H9 (cell line): ENCODE measurements around the gene PPARGC1A. TPM values are rescaled to one million over a fixed set of nuclear protein-coding genes. Genes with fewer than 3 reads are reported as not detected.

ENCODE experiments used
- DNase-seq: peaks from one replicate; pipeline ENCODE4 v3.0.0-alpha.2; 2017
- H2AFZ ChIP-seq: one replicate; pipeline ENCODE4 v1.6.1; 2013; ENCODE audit warnings: mild to moderate bottlenecking, low read length, control low read depth, moderate library complexity
- H2AK5ac ChIP-seq: 2 replicates; pipeline ENCODE4 v1.6.1; 2013; ENCODE audit warnings: low read length, control low read depth, mixed read lengths; ENCODE audit not compliant: insufficient read length
- H2BK120ac ChIP-seq: one replicate; pipeline ENCODE4 v1.6.1; 2013; ENCODE audit warnings: low read depth, mild to moderate bottlenecking, low read length, control low read depth, inconsistent platforms; ENCODE audit not compliant: poor library complexity, severe bottlenecking
- H2BK12ac ChIP-seq: 2 replicates; pipeline ENCODE4 v1.6.1; 2013; ENCODE audit warnings: low read length, control low read depth, mixed read lengths, low read depth; ENCODE audit not compliant: insufficient read length
- H2BK15ac ChIP-seq: 2 replicates; pipeline ENCODE4 v1.6.1; 2013; ENCODE audit warnings: low read depth, low read length, control low read depth
- H2BK20ac ChIP-seq: one replicate; pipeline ENCODE4 v1.6.1; 2013; ENCODE audit warnings: low read depth, mild to moderate bottlenecking, low read length, control low read depth, inconsistent platforms; ENCODE audit not compliant: poor library complexity, severe bottlenecking
- H2BK5ac ChIP-seq: 2 replicates; pipeline ENCODE4 v1.6.1; 2013; ENCODE audit warnings: low read length, control low read depth, mixed read lengths; ENCODE audit not compliant: insufficient read length
- H3K14ac ChIP-seq: 2 replicates; pipeline ENCODE4 v1.6.1; 2013; ENCODE audit warnings: low read length, control low read depth; ENCODE audit not compliant: insufficient read depth
- H3K18ac ChIP-seq: 2 replicates; pipeline ENCODE4 v1.6.1; 2013; ENCODE audit warnings: low read depth, mild to moderate bottlenecking, mixed read lengths, low read length, control low read depth; ENCODE audit not compliant: insufficient read length
- H3K23ac ChIP-seq: 2 replicates; pipeline ENCODE4 v1.6.1; 2013; ENCODE audit warnings: low read length, control low read depth, mixed read lengths, low read depth; ENCODE audit not compliant: insufficient read length
- H3K23me2 ChIP-seq: 2 replicates; pipeline ENCODE4 v1.6.1; 2013; ENCODE audit warnings: low read depth, mild to moderate bottlenecking, mixed read lengths, low read length, control low read depth; ENCODE audit not compliant: insufficient read length, poor library complexity, severe bottlenecking
- H3K27ac ChIP-seq: 2 replicates; pipeline ENCODE4 v1.5.1; 2013; ENCODE audit warnings: low read length, control low read depth, mixed read lengths, low read depth; ENCODE audit not compliant: insufficient read length
- H3K27me3 ChIP-seq: 2 replicates; pipeline ENCODE4 v1.6.1; 2013; ENCODE audit warnings: low read length, control low read depth, inconsistent platforms; ENCODE audit not compliant: insufficient read depth
- H3K4ac ChIP-seq: 2 replicates; pipeline ENCODE4 v1.6.1; 2013; ENCODE audit warnings: low read depth, mild to moderate bottlenecking, control low read depth, inconsistent platforms, low read length, moderate library complexity
- H3K4me1 ChIP-seq: 2 replicates; pipeline ENCODE4 v1.6.1; 2013; ENCODE audit warnings: low read length, control low read depth, inconsistent platforms; ENCODE audit not compliant: insufficient read depth
- H3K4me2 ChIP-seq: 2 replicates; pipeline ENCODE4 v1.6.1; 2013; ENCODE audit warnings: low read length, control low read depth, mixed read lengths; ENCODE audit not compliant: insufficient read length, insufficient read depth
- H3K56ac ChIP-seq: 2 replicates; pipeline ENCODE4 v1.6.1; 2013; ENCODE audit warnings: low read depth, mild to moderate bottlenecking, mixed read lengths, low read length, control low read depth; ENCODE audit not compliant: insufficient read length
- H3K79me1 ChIP-seq: 2 replicates; pipeline ENCODE4 v1.6.1; 2013; ENCODE audit warnings: low read depth, mild to moderate bottlenecking, moderate library complexity, low read length, control low read depth, inconsistent platforms; ENCODE audit not compliant: insufficient read depth, poor library complexity, severe bottlenecking
- H3K79me2 ChIP-seq: 2 replicates; pipeline ENCODE4 v1.6.1; 2013; ENCODE audit warnings: low read length, control low read depth, inconsistent platforms; ENCODE audit not compliant: insufficient read depth
- H3K9ac ChIP-seq: 2 replicates; pipeline ENCODE4 v1.6.1; 2013; ENCODE audit warnings: low read length, control low read depth, mixed read lengths; ENCODE audit not compliant: insufficient read length; ENCODE audit errors: extremely low read depth
- H3K9me3 ChIP-seq: one replicate; pipeline ENCODE4 v1.6.1; 2013; ENCODE audit warnings: low read depth, low read length, inconsistent platforms; ENCODE audit not compliant: control insufficient read depth
- H3T11ph ChIP-seq: one replicate; pipeline ENCODE4 v1.6.1; 2013; ENCODE audit warnings: mild to moderate bottlenecking, low read length, control low read depth, inconsistent platforms
- H4K20me1 ChIP-seq: one replicate; pipeline ENCODE4 v1.6.1; 2013; ENCODE audit not compliant: control insufficient read depth, insufficient read length, insufficient read depth
- H4K5ac ChIP-seq: 2 replicates; pipeline ENCODE4 v1.6.1; 2013; ENCODE audit warnings: low read depth, mild to moderate bottlenecking, mixed read lengths, low read length, control low read depth; ENCODE audit not compliant: insufficient read length
- H4K8ac ChIP-seq: replicated peaks from 2 replicates; pipeline ENCODE4 v1.6.1; 2013; ENCODE audit warnings: low read length, control low read depth, mixed read lengths, low read depth; ENCODE audit not compliant: insufficient read length
- H4K91ac ChIP-seq: 2 replicates; pipeline ENCODE4 v1.6.1; 2013; ENCODE audit warnings: low read depth, mild to moderate bottlenecking, moderate library complexity, mixed read lengths, low read length, control low read depth; ENCODE audit not compliant: insufficient read length
- H3K27ac Mint-ChIP-seq, 3 experiments: 2 replicates in 2 of 3; 3 replicates in 1 of 3; pipeline ENCODE4 v1.8.0; 2020 to 2021; ENCODE audit warnings: mixed read lengths in 3 of 3, mild to moderate bottlenecking in 1 of 3, moderate library complexity in 1 of 3
- H3K27me3 Mint-ChIP-seq: 2 replicates; pipeline ENCODE4 v1.8.0; 2021; ENCODE audit warnings: low read depth, mild to moderate bottlenecking, moderate library complexity, mixed read lengths
- H3K36me3 Mint-ChIP-seq, 3 experiments: 2 replicates in 2 of 3; 3 replicates in 1 of 3; pipeline ENCODE4 v1.8.0; 2020 to 2021; ENCODE audit warnings: low read depth in 3 of 3, mixed read lengths in 3 of 3; ENCODE audit not compliant: insufficient read depth in 1 of 3
- H3K4me1 Mint-ChIP-seq, 2 experiments: 2 replicates each; pipeline ENCODE4 v1.8.0; 2020; ENCODE audit warnings: mixed read lengths in 2 of 2
- H3K4me3 Mint-ChIP-seq, 2 experiments: 2 replicates in 1 of 2; 3 replicates in 1 of 2; pipeline ENCODE4 v1.8.0; 2020 to 2021; ENCODE audit warnings: mild to moderate bottlenecking in 2 of 2, mixed read lengths in 2 of 2, moderate library complexity in 1 of 2
- H3K9me3 Mint-ChIP-seq, 2 experiments: 2 replicates in 1 of 2; 3 replicates in 1 of 2; pipeline ENCODE4 v1.8.0; 2020; ENCODE audit warnings: mild to moderate bottlenecking in 2 of 2, mixed read lengths in 2 of 2, moderate library complexity in 1 of 2
- WGBS: extraction: QIAGEN DNeasy Blood & Tissue Kit; methylation state at CpG from one replicate; pipeline ENCODE4 v1.1.7; 2013; ENCODE audit warnings: missing lambda C conversion rate, low lambda C conversion rate, mixed read lengths; ENCODE audit not compliant: insufficient read length; ENCODE audit errors: extremely low coverage; 5-methylcytosine and 5-hydroxymethylcytosine counted together
- total RNA-seq: library from RNA; stranded (reverse); gene quantifications from 2 replicates; pipeline ENCODE4 v1.2.1, GENCODE V29; 2021
- TF ChIP-seq, protein P1 (sequence below): fragments of 200-600 bp; sonication (generic); conservative IDR thresholded peaks from 3 replicates; pipeline ENCODE4 v1.8.0; 2021; ENCODE audit warnings: antibody characterized with exemption, mild to moderate bottlenecking

The PPARGC1A gene
- total RNA-seq, 1 experiment from 2014 or later, result 1.7 TPM

DNA sequence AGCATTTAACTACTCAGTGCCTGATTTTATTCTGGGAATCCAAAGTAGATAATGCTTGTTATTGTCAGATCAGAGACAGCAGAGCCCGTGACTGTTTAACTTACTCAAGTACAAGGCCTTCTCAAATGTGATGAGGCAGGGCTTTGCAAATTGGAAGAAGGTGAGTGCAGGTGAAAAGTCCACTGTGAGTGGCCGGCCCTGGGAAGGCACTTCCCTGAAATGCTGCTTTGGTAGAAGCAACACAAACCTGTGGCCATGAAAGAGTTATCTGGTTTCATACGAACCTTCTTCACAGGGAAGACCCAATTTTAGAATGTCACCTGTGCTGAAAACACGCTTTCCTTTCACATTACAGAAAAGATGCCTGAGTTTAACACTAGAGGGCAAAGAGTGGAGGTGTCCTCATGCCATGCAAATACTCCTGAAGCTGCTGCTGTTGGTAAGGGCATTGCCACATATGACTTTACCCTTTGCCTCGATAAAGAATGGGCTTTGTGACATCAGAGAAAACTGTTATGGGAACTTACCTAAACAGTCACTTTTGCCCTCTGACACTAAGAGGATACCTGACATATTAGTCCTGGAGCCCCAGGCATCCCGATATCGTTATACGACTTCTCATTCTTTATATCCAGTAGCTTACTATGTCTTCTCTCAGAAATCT lies 8.0 kb downstream of the PPARGC1A start:
- peaks cover 29% of the 10 kb centered on the region for H3K4me1 ChIP-seq
- no peak overlapping the region; a peak in 1 of 7 replicates for H3K27ac Mint-ChIP-seq
- peaks cover 50 to 70% of the 10 kb centered on the region in 2 experiments for H3K4me1 Mint-ChIP-seq
- H2BK5ac ChIP-seq, result no peak overlapping the region
- H3K79me1 ChIP-seq, result no peaks in the 10 kb centered on the region
- H3K9ac ChIP-seq, result no peak overlapping the region
- H3K79me2 ChIP-seq, result no peaks in the 10 kb centered on the region
- H3K9me3 Mint-ChIP-seq, result no peaks in the 10 kb centered on the region
- no peak overlapping the region for H2AK5ac ChIP-seq
- H2AFZ ChIP-seq, result no peak overlapping the region
- H3K9me3 ChIP-seq, result no peaks in the 10 kb centered on the region
- H3K36me3 Mint-ChIP-seq, result no peaks in the 10 kb centered on the region
- H3K27me3 Mint-ChIP-seq, result peaks cover 2% of the 10 kb centered on the region; the same call in 1 of the 2 replicates
- no peak overlapping the region for H2BK120ac ChIP-seq
- no peak overlapping the region for H3K56ac ChIP-seq
- no peak overlapping the region for H3K4me2 ChIP-seq
- TF ChIP-seq, protein P1, sequence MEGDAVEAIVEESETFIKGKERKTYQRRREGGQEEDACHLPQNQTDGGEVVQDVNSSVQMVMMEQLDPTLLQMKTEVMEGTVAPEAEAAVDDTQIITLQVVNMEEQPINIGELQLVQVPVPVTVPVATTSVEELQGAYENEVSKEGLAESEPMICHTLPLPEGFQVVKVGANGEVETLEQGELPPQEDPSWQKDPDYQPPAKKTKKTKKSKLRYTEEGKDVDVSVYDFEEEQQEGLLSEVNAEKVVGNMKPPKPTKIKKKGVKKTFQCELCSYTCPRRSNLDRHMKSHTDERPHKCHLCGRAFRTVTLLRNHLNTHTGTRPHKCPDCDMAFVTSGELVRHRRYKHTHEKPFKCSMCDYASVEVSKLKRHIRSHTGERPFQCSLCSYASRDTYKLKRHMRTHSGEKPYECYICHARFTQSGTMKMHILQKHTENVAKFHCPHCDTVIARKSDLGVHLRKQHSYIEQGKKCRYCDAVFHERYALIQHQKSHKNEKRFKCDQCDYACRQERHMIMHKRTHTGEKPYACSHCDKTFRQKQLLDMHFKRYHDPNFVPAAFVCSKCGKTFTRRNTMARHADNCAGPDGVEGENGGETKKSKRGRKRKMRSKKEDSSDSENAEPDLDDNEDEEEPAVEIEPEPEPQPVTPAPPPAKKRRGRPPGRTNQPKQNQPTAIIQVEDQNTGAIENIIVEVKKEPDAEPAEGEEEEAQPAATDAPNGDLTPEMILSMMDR, result peak; percentile 51; the same call in 2 of the 3 replicates
- H2BK15ac ChIP-seq, result no peak overlapping the region
- H4K91ac ChIP-seq, result no peak overlapping the region
- no peak overlapping the region for H3K27ac ChIP-seq
- H2BK12ac ChIP-seq, result no peak overlapping the region
- DNase-seq, result no peak
- no peaks in the 10 kb centered on the region for H4K20me1 ChIP-seq
- H3K4ac ChIP-seq, result no peak overlapping the region
- H4K8ac ChIP-seq, result no peak overlapping the region
- no peaks in the 10 kb centered on the region for H3K27me3 ChIP-seq
- H3K4me3 Mint-ChIP-seq, result no peak overlapping the region
- no peak overlapping the region for H4K5ac ChIP-seq
- H2BK20ac ChIP-seq, result no peak overlapping the region
- no peak overlapping the region for H3K18ac ChIP-seq
- H3K14ac ChIP-seq, result no peak overlapping the region
- H3T11ph ChIP-seq, result no peak overlapping the region
- no peaks in the 10 kb centered on the region for H3K23me2 ChIP-seq
- no peak overlapping the region for H3K23ac ChIP-seq
- no CpG with 5 or more reads among the region's 8 CpGs for WGBS
